HEK293T (cell line): ENCODE measurements around the gene CHCHD4.

Experiments
- CTCF ChIA-PET: fragments of 350-600 bp; formaldehyde crosslinking; extraction: SDS; loops from one replicate; lab custom pipeline; 2021; ENCODE audit warnings: antibody characterized with exemption, inconsistent platforms; lab: Yijun Ruan, JAX
- POLR2A ChIA-PET: fragments of 350-600 bp; formaldehyde crosslinking; extraction: SDS; loops from one replicate; lab custom pipeline; 2020; ENCODE audit warnings: antibody characterized with exemption, inconsistent platforms; lab: Yijun Ruan, JAX
- DNase-seq: peaks from one replicate; pipeline ENCODE4 v3.0.0; 2012; ENCODE audit warnings: mixed read lengths; ENCODE audit errors: extremely low spot score
- ARNT ChIP-seq: fragments of 450-650 bp; IDR thresholded peaks from 2 replicates; pipeline ENCODE4 v1.6.1; 2017; ENCODE audit warnings: mild to moderate bottlenecking
- BHLHE40 ChIP-seq: fragments of 450-650 bp; IDR thresholded peaks from 2 replicates; pipeline ENCODE4 v1.6.1; 2016; ENCODE audit warnings: mild to moderate bottlenecking, moderate library complexity, borderline replicate concordance
- CTBP1 ChIP-seq: fragments of 450-650 bp; IDR thresholded peaks from 2 replicates; pipeline ENCODE4 v1.6.1; 2016; ENCODE audit warnings: borderline replicate concordance
- ELF4 ChIP-seq: fragments of 450-650 bp; IDR thresholded peaks from 2 replicates; pipeline ENCODE4 v1.6.1; 2017; ENCODE audit warnings: antibody characterized with exemption
- FOXA1 ChIP-seq: fragments of 450-650 bp; IDR thresholded peaks from 2 replicates; pipeline ENCODE4 v1.6.1; 2016; ENCODE audit warnings: mild to moderate bottlenecking
- FOXK2 ChIP-seq: fragments of 450-650 bp; IDR thresholded peaks from 2 replicates; pipeline ENCODE4 v1.6.1; 2016; ENCODE audit warnings: mild to moderate bottlenecking
- FOXM1 ChIP-seq: fragments of 450-650 bp; IDR thresholded peaks from 2 replicates; pipeline ENCODE4 v1.6.1; 2017; ENCODE audit warnings: mild to moderate bottlenecking, borderline replicate concordance
- HDGF ChIP-seq: fragments of 450-650 bp; IDR thresholded peaks from 2 replicates; pipeline ENCODE4 v1.6.1; 2017; ENCODE audit warnings: antibody characterized with exemption, borderline replicate concordance
- L3MBTL2 ChIP-seq: fragments of 450-650 bp; conservative IDR thresholded peaks from 2 replicates; pipeline ENCODE4 v1.6.1; 2016; ENCODE audit warnings: mild to moderate bottlenecking
- LEF1 ChIP-seq: fragments of 450-650 bp; IDR thresholded peaks from 2 replicates; pipeline ENCODE4 v1.6.1; 2017; ENCODE audit warnings: mild to moderate bottlenecking, borderline replicate concordance
- NFRKB ChIP-seq: fragments of 450-650 bp; IDR thresholded peaks from 2 replicates; pipeline ENCODE4 v1.6.1; 2016; ENCODE audit warnings: mild to moderate bottlenecking, moderate library complexity
- SP1 ChIP-seq: fragments of 450-650 bp; IDR thresholded peaks from 2 replicates; pipeline ENCODE4 v1.6.1; 2017
- SUZ12 ChIP-seq: fragments of 450-650 bp; IDR thresholded peaks from 2 replicates; pipeline ENCODE4 v1.6.1; 2016; ENCODE audit warnings: mild to moderate bottlenecking
- TARDBP ChIP-seq: fragments of 450-650 bp; IDR thresholded peaks from 2 replicates; pipeline ENCODE4 v1.6.1; 2016
- ZNF384 ChIP-seq: fragments of 450-650 bp; IDR thresholded peaks from 2 replicates; pipeline ENCODE4 v1.6.1; 2016
- TF ChIP-seq, protein P1 (sequence below): fragments of 450-650 bp; IDR thresholded peaks from 2 replicates; pipeline ENCODE4 v1.6.1; 2016

Gene CHCHD4

DNA sequence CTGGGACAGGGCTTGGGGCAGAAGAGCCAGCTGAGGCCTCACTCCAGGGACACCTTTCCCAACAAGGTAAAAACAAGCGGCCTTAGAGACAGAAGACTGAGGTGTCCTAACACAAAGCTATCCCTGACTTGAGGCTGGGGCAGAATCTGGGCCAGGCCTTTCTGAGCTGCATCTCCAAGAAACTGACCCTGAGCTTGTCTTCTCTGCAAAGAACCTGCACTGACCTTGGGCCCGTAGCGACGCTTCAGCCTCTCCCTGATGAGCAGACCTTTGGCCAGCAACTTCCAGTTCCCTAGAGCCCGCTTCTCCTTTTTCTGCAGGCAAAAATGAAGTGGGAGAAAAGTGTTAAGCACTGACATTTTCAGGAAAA, 22.4 kb upstream of the CHCHD4 start:
- ChIA-PET POLR2A (interaction anchor here (1.8 kb wide), 1 partner anchor 31 kb away, joined by 4 read pairs; the partner anchor contains the start of genes LSM3 and XPC), CTCF (interaction anchor here (1.6 kb wide), 1 partner anchor 251 kb away, joined by 6 read pairs; no protein-coding TSS in a partner anchor)
- TF ChIP-seq SUZ12 (no peak), L3MBTL2 (no peak), BHLHE40 (no peak), HDGF (no peak), FOXA1 (no peak), LEF1 (no peak), FOXK2 (no peak), ELF4 (no peak), SP1 (no peak), ZNF384 (no peak), FOXM1 (no peak), CTBP1 (no peak), NFRKB (no peak), TARDBP (no peak), ARNT (no peak)
- TF ChIP-seq, protein P1, sequence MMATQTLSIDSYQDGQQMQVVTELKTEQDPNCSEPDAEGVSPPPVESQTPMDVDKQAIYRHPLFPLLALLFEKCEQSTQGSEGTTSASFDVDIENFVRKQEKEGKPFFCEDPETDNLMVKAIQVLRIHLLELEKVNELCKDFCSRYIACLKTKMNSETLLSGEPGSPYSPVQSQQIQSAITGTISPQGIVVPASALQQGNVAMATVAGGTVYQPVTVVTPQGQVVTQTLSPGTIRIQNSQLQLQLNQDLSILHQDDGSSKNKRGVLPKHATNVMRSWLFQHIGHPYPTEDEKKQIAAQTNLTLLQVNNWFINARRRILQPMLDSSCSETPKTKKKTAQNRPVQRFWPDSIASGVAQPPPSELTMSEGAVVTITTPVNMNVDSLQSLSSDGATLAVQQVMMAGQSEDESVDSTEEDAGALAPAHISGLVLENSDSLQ = no peak
- no peak for DNase-seq

DNA sequence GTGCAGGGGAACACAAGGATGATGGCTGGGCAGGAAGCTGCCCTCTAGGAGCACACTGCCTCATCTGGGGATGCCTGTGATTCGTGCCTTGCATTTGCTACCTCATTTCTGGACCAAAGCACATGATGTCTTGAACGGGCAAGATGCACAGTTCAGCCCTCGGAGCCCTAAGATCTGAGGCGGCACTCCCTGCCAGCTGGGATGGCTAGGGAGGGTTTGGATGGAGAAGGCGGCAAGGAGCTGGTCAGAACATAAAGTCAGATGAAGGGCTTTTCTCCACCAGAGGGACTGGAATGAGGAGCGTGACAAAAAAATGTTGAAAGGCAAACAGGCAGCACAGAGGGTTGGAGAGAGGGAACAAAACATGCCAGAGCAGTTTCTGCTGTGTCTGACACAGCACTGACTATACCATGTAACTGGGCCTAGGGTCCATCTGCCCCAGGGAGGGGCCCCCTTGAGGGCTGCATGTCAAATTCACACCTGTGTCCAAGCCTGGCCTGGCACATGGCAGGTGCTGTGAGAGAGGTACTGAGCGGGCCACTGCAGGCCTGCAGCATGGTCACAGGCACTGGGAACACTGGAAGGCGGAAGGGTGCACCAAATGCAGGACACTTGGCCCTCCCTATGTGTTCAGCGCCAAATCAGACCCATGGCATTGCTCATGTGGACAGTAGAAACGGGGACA, 21.9 kb upstream of the CHCHD4 start:
- ChIA-PET CTCF (interaction anchor here (0.6 to 1.6 kb wide), 2 partner anchors 70 to 250 kb away, joined by 4 to 6 read pairs; no protein-coding TSS in a partner anchor), POLR2A (interaction anchor here (0.9 to 1.8 kb wide), 2 partner anchors 22 to 32 kb away, joined by 4 read pairs; partner anchors contain the start of genes CHCHD4, LSM3, TMEM43 and XPC)
- TF ChIP-seq ARNT (no peak), LEF1 (no peak), FOXA1 (no peak), HDGF (no peak), SP1 (no peak), ZNF384 (no peak), NFRKB (no peak), SUZ12 (no peak), TARDBP (no peak), CTBP1 (no peak), FOXK2 (no peak)
- no peak for DNase-seq

DNA sequence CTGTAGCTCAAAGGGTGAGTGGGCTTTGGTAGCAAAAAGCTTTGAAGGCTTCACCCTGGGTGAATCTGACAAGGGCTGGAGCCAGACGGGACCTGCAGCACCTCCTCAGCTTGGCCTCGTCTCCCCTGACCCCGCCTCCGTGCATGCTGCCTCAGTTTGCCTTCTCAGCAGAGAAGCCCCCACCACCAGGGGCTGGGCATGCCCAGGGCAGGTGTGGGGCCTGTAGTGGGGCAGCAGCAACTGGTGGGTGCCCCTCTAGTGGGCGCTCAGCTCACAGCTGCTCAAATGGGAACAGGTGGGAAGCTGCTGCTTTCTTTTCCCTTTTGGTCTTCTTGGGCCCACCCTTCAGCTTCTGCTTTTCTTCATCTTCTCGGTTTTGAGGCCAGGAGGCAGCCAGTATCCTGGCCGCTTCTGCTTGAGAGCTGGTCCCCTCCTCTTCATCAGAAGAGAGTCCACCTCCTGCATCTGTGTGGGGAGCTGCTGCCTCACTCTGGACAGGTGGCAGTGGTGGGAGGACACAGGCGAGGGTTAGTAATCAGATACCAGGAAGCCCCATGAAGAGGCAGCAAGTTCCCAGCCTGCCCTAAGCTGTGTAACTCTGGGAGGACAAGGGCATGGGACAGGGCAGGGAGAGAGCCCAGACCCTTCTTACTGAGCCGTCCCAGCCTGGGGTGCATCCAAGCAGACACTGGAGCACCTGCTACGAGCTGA, 21.2 kb upstream of the CHCHD4 start:
- ChIA-PET CTCF (interaction anchor here (0.6 to 1.6 kb wide), 2 partner anchors 70 to 249 kb away, joined by 4 to 6 read pairs; no protein-coding TSS in a partner anchor), POLR2A (interaction anchor here (0.9 to 1.8 kb wide), 2 partner anchors 21 to 33 kb away, joined by 4 read pairs; partner anchors contain the start of genes CHCHD4, LSM3, TMEM43 and XPC)
- no peak for DNase-seq
- TF ChIP-seq FOXA1 (no peak), HDGF (no peak), BHLHE40 (no peak), SUZ12 (no peak), ARNT (no peak), LEF1 (no peak), ELF4 (no peak), L3MBTL2 (no peak), TARDBP (no peak), FOXM1 (no peak), FOXK2 (no peak), CTBP1 (no peak), SP1 (no peak), ZNF384 (no peak), NFRKB (no peak)
- TF ChIP-seq, protein P1 = no peak

DNA sequence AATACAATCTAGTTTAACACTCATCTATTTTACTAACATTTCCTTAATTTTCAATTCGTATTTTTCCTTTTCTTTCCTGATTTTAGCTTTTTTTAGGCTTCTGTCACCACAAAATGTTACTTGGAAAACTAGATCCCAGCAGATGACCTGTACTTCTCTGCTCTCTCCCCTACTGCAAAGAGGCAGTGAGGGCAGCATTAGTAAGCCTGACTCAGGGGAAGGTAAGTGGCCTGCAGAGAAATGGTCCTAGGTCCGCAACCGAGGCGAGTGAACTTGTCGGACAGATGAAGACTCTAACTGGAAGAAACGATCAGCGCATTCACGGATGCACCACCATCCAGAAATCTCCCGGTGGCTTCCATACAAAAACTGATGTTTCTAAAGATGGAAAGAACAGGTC, 20.6 kb upstream of the CHCHD4 start:
- TF ChIP-seq SUZ12 (no peak), HDGF (no peak), ELF4 (no peak), FOXK2 (no peak), TARDBP (no peak), CTBP1 (no peak), NFRKB (no peak), FOXA1 (no peak), FOXM1 (no peak), SP1 (no peak), ARNT (no peak), BHLHE40 (no peak), L3MBTL2 (no peak), ZNF384 (no peak), LEF1 (no peak)
- TF ChIP-seq, protein P1 = no peak
- CTCF ChIA-PET = interaction anchor here (0.7 to 1.6 kb wide), 2 partner anchors 249 to 692 kb away, joined by 4 to 6 read pairs; no protein-coding TSS in a partner anchor
- POLR2A ChIA-PET = interaction anchor here (0.9 kb wide), 1 partner anchor 33 kb away, joined by 5 read pairs; the partner anchor contains the start of genes LSM3 and XPC
- DNase-seq = no peak

DNA sequence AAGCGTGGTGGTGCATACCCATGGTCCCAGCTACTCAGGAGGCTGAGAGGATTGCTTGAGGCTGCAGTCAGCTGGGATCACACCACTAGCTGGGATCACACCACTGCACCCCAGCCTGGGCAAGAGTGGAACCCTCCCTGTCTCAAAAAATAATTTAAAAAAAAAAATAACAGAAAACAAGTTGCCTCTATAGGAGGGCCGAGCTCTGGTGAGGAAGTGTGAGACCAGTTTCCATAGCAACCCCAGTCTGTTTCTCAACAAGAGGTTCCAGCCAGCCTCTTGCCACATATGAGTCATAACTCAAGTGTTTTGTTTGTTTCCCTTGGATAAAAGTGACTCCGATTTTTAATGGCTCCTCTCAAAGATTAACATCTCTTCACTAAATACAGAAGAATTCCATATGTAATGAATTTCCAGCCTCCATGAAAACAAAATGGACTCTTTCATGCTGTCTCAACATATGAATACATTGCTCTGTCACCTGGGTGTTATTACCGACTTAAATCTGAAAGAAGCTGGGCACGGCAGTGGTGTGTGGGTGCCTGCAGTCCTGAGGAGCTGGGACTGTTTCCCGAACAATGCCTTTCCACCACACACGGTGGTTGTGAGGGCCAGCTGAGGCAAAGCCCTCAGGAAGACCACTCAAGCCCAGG, 19.9 kb upstream of the CHCHD4 start:
- POLR2A ChIA-PET = interaction anchor here (0.9 kb wide), 1 partner anchor 34 kb away, joined by 5 read pairs; the partner anchor contains the start of genes LSM3 and XPC
- TF ChIP-seq, protein P1 = peak; percentile 57
- TF ChIP-seq ZNF384 (no peak), TARDBP (no peak), L3MBTL2 (no peak)
- peak; percentile 67 for DNase-seq
- CTCF ChIA-PET = interaction anchor here (0.6 to 0.7 kb wide), 2 partner anchors 45 to 692 kb away, joined by 3 to 4 read pairs; no protein-coding TSS in a partner anchor
